ENCODE data around the gene DMAC2L.
"Not testable (repeated sequence)": the region's sequence is repeated elsewhere in the genome, so short reads cannot be mapped to it uniquely, and the experiment has no call there.

The DMAC2L gene

GRCh38 chr14:50311972-50312733 lies at the start of gene DMAC2L, which contains the start of gene L2HGDH:
Gene DMAC2L (plus strand): TSS chr14:50312324. CDS start chr14:50321488, 9,164 bp downstream.
Gene L2HGDH (minus strand): TSS chr14:50312229. CDS start chr14:50312150, 79 bp downstream.
- peak; percentile 71 to 76 for DNase-seq (ENCODE audit: low read depth in 2 of 2)

- DNase-seq (ENCODE audit: low read depth in 2 of 2), result no peak
These were observed 49.3 kb upstream of the DMAC2L start for GRCh38 chr14:50262865-50263264.

- DNase-seq (ENCODE audit: low read depth in 2 of 2), result no peak
These were observed 48.8 kb upstream of the DMAC2L start for GRCh38 chr14:50263321-50263720.

GRCh38 chr14:50265029-50265428 lies 47.1 kb upstream of the DMAC2L start:
- no peak for DNase-seq (ENCODE audit: low read depth in 2 of 2)

- DNase-seq (ENCODE audit: low read depth in 2 of 2), result no peak
These were observed 41.2 kb upstream of the DMAC2L start for GRCh38 chr14:50270932-50271331.

- DNase-seq (ENCODE audit: low read depth in 2 of 2), result no peak
These were observed 39.6 kb upstream of the DMAC2L start for GRCh38 chr14:50272498-50272897.

GRCh38 chr14:50285861-50286260 lies 26.3 kb upstream of the DMAC2L start:
- DNase-seq (ENCODE audit: low read depth in 2 of 2), result no peak

GRCh38 chr14:50288146-50288545 lies 24.0 kb upstream of the DMAC2L start:
- no peak for DNase-seq (ENCODE audit: low read depth in 2 of 2)

GRCh38 chr14:50290306-50290705 lies 21.8 kb upstream of the DMAC2L start:
- DNase-seq (ENCODE audit: low read depth in 2 of 2), result no peak

- no peak for DNase-seq (ENCODE audit: low read depth in 2 of 2)
These were observed 12.5 kb upstream of the DMAC2L start for GRCh38 chr14:50299585-50299984.

- DNase-seq (ENCODE audit: low read depth in 2 of 2), result no peak
These were observed 10.2 kb upstream of the DMAC2L start for GRCh38 chr14:50301914-50302313.

- DNase-seq (ENCODE audit: low read depth in 2 of 2), result no peak
These were observed 8.2 kb upstream of the DMAC2L start for GRCh38 chr14:50303744-50304471.

GRCh38 chr14:50308363-50308915 lies 3.7 kb upstream of the DMAC2L start:
- DNase-seq (ENCODE audit: low read depth in 2 of 2), result no peak

- no peak for DNase-seq (ENCODE audit: low read depth in 2 of 2)
These were observed 1.7 kb upstream of the DMAC2L start for GRCh38 chr14:50310445-50310844.

- no peak for DNase-seq (ENCODE audit: low read depth in 2 of 2)
These were observed 670 bp upstream of the DMAC2L start for GRCh38 chr14:50311337-50311971.

- DNase-seq (ENCODE audit: low read depth in 2 of 2), result no peak
These were observed 570 bp downstream of the DMAC2L start for GRCh38 chr14:50312734-50313054.

- DNase-seq (ENCODE audit: low read depth in 2 of 2), result not testable (repeated sequence)
These were observed 2.0 kb downstream of the DMAC2L start for GRCh38 chr14:50314098-50314497.

GRCh38 chr14:50318031-50318626 lies 6.0 kb downstream of the DMAC2L start:
- no peak for DNase-seq (ENCODE audit: low read depth in 2 of 2)

GRCh38 chr14:50319293-50319692 lies 7.2 kb downstream of the DMAC2L start:
- DNase-seq (ENCODE audit: low read depth in 2 of 2), result no peak

- DNase-seq (ENCODE audit: low read depth in 2 of 2), result no peak
These were observed 7.6 kb downstream of the DMAC2L start for GRCh38 chr14:50319721-50320120.

GRCh38 chr14:50320283-50320682 lies 8.2 kb downstream of the DMAC2L start:
- no peak for DNase-seq (ENCODE audit: low read depth in 2 of 2)
